SKM-1 treated with dmso at 0.1 percent for 144 hours (cell line): ENCODE results near the gene DHPS.
"Not testable (repeated sequence)": the region's sequence is repeated elsewhere in the genome, so short reads cannot be mapped to it uniquely, and the experiment has no call there.

ENCODE experiments used
- DNase-seq: peaks from one replicate; lab custom pipeline; 2025; ENCODE audit not compliant: unreplicated experiment; lab: John Stamatoyannopoulos, UW

The DHPS gene

DNA sequence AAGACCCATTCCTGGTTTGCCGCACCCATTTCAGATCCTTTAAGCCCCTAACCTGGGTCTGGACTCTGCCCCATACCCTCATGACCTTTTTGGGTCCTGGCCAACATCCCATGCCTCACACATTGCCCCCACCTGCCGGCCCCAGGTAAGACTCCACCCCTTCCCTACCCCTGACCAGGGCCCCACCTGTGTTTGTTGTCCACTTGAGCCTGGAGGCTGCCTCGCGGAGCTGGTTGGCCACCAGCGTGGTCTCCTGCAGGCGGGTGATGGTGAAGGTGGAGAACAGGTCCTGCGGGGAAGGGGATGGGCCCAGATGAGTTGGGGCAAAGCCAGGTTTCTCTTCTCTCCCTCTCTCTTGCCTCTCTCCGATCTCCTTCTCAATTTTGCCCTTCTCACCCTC is 34.6 kb downstream of the DHPS start:
- no peak for DNase-seq

DNA sequence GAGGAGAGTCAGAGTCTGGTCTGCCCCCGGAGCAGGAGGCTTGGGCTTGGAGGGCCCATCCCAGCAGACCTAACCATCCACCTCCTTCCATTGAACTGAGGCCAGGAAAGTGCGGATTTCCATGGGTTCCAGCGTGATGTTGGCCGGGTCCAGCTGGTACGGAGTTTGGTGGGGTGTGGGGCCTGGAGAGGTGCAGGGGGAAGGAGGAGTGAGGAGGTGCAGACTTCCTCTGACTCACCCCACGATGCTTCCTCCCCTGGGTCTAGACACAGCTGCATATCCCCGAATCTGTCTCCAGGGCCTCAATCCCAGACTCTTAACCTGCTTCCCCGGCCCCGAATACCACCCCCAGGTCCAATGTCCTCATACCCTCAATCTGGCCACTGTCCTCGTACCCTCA is 35.1 kb downstream of the DHPS start:
- no peak for DNase-seq

DNA sequence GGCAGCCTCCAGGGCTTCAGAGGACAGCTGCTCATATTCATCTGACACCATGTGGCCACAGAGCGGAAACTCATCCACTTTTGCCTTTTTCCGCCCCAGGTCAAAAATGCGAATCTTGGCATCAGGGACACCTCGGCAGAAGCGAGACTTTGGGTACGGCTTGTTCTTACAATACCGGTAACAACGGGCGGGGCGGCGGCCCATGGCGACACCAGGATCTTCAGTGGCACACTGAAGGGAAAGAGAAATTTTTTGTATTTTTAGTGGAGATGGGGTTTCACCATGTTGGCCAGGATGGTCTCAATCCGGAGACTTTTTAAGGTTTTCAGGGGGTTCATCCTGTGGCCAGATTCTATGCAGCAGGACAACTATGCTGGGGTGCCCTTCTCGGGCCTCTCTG is 38.0 kb downstream of the DHPS start:
- not testable (repeated sequence) for DNase-seq

DNA sequence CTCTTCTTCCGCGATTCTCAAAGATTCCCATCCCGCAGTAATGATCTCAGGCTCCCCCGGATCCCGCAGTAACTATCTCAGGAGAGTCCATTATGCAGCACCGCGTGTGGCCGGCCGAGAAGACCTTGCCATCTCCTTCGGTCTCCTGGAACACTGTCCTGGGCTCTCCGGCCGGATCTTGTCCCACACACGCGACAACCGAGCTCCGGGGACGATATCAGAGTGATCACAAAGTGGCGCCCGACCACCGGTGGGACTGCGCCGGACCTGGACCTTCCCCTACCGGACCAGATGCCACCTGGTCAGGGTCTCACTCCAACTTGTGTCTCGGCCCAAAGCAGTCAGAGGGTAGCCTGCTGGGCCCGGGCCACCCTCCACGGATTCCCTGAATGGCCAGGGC is 39.2 kb downstream of the DHPS start:
- no peak for DNase-seq

DNA sequence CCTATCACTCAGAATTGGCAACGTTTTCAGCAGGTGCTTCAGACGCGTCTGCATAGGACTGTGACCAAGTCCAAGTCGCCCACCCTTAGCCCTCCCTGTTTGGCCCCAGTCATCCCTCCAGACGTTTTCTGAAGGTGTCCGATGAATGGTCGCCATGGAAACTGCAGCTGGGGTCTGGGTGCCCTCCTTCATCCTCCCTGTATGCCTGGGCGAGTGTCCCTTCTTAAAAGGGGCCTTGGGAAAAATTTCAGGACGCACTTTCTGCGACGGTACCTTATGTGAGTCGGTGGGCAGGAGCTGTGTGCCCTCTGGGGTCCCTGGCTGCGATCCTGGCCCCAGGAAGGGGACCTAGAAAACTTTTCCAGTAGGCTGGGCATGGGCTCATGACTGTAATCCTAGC is 40.2 kb downstream of the DHPS start:
- DNase-seq: no peak

DNA sequence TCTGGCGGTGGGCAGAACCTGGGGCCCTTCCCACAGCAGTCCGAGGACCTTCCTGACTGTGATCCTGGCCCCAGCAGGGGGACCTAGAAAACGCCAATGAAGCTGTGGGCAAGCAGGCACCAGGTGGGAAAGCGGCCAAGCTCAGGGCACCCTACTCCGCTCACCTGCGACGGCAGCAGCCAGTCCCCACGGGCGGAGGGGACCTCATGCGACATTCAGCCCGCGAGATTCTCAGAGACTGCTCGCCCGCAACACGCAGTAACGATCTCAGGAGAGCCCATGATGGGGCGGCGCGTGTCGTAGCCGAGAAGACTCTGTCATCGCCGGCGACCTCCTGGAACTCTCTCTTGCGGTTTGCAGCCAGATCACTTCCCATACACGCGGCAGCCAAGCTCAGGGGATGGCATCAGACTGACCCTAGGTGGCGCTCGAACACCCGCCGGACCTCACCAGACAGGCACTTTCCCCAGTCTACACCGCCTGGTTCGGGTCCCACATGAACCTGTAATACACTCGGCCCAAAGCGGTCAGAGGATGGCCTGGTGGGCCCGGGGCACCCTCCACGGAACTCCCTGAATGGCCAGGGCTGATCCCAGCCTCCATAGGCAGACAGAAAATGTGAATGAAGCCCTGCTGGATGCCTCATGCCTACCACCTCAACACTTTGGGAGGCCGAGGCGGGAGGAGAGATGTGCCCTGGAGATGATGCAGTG is 41.6 kb downstream of the DHPS start:
- peak; percentile 81 for DNase-seq

DNA sequence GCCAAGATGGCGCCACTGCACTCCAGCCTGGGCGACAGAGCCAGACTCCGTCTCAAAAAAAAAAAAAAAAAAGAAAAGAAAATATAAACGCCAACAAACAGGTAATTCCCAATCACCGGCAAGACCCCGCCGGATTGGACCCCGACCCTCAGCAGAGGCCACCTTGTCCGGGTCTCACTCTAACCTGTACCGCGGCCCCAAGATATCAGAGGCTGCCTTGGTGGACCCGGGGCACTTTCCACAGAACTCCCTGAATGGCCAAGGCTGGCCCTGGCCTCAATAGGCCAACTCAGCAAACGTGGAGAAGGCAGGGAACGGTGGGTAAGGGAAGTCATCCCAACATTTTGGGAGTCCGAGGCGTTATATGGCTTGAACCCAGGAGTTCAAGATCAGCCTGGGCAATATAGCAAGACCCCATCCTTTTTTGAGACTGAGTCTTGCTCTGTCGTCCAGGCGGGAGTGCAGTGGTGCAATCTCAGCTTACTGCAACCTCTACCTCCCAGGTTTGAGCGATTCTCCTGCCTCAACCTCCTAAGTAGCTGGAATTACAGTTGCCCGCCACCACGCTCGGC is 43.0 kb downstream of the DHPS start:
- no peak for DNase-seq

DNA sequence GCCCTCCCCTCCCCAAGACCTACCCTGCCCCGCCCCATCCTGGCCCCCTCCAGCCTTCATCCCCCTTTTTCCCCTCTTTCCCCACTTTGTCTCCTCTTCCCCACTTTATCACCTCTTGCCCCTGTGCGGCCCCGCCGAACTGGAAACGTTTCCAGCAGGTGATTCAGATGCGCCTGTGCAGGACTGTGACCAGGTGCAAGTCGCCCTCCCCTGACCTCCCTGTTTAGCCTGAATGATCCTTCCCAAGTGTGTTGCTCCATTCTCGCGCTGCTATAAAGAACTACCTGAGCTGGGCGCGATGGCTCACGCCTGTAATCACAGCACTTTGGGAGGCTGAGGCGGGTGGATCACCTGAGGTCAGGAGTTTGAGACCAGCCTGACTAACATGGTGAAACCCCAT is 45.0 kb downstream of the DHPS start:
- DNase-seq: no peak

DNA sequence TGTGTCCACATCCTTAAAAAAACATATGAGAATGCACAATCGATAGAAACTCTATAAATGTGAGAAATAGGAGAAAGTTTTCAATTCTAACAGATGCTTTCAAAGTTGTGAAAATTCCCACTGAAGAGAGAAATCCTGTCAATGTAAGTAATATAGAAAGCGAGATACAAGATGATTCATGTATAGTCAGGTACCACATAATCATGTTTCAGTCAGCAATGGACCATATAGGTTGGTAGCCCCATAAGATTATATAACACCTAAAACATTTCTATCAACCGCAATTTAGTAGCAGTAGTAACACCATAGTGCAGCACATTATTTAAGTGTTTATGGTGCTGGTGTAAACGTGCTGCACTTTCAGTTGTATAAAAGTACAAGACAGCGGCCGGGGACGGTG is 52.5 kb downstream of the DHPS start:
- DNase-seq: no peak

DNA sequence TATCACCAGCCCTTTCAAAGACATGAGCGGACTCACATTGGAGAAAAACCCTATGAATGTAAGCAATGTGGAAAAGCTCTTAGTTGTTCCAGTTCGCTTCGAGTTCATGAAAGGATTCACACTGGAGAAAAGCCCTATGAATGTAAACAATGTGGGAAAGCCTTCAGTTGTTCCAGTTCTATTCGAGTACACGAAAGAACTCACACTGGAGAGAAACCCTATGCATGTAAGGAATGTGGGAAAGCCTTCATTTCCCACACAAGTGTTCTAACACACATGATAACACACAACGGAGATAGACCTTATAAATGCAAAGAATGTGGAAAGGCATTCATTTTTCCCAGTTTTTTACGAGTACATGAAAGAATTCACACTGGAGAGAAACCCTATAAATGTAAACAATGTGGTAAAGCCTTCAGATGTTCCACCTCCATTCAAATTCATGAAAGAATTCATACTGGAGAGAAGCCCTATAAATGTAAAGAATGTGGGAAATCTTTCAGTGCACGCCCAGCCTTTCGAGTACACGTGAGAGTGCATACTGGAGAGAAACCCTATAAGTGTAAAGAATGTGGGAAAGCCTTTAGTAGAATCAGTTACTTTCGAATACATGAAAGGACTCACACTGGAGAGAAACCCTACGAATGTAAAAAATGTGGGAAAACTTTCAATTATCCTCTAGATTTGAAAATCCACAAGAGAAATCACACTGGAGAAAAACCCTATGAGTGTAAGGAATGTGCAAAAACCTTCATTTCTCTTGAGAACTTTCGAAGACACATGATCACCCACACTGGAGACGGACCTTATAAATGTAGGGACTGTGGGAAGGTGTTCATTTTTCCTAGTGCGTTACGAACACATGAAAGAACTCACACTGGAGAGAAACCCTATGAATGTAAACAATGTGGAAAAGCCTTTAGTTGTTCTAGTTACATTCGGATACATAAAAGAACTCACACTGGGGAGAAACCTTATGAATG is 53.3 kb downstream of the DHPS start:
- no peak for DNase-seq

DNA sequence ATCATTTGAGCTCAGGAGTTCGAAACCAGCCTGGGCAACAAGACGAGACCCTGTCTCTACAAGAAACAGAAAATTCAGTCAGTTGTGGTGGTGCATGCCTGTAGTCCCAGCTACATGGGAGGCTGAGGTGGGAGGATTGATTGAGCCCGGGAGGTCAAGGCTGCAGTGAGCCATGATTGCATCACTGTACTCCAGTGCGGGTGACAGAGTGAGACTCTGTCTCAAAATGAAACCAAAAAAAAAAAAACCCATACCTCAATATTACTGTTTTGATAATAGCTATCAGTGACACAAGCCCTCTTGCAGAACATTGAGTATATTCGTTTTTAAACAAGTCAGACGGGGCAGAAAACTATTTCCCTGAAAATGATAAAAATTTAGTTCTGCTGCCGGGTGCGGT is 54.7 kb downstream of the DHPS start:
- DNase-seq: no peak
